Measurements from ENCODE around the gene LRIG3.
"Not testable (repeated sequence)": the region's sequence is repeated elsewhere in the genome, so short reads cannot be mapped to it uniquely, and the experiment has no call there.

LRIG3 gene

GRCh38 chr12:58920102-58920960, at the start of gene LRIG3:
TSS of gene LRIG3 (minus strand) at chr12:58920504. CDS start at chr12:58920235, 269 bp downstream.
- DNase-seq, result peak; percentile 2

- no peak for DNase-seq
Observed at GRCh38 chr12:58969237-58969636, 48.9 kb upstream of the LRIG3 start.

- DNase-seq, result no peak
Observed at GRCh38 chr12:58967561-58967960, 47.3 kb upstream of the LRIG3 start.

GRCh38 chr12:58966939-58967338, 46.6 kb upstream of the LRIG3 start:
- DNase-seq, result no peak

GRCh38 chr12:58965568-58965967, 45.3 kb upstream of the LRIG3 start:
- DNase-seq, result no peak

- DNase-seq, result no peak
Observed at GRCh38 chr12:58963844-58964243, 43.5 kb upstream of the LRIG3 start.

- no peak for DNase-seq
Observed at GRCh38 chr12:58961906-58962305, 41.6 kb upstream of the LRIG3 start.

GRCh38 chr12:58961166-58961565, 40.9 kb upstream of the LRIG3 start:
- no peak for DNase-seq

- DNase-seq, result no peak
Observed at GRCh38 chr12:58959639-58960300, 39.5 kb upstream of the LRIG3 start.

GRCh38 chr12:58957298-58957697, 37.0 kb upstream of the LRIG3 start:
- no peak for DNase-seq

- DNase-seq, result no peak
Observed at GRCh38 chr12:58955849-58956248, 35.5 kb upstream of the LRIG3 start.

- no peak for DNase-seq
Observed at GRCh38 chr12:58954002-58954401, 33.7 kb upstream of the LRIG3 start.

GRCh38 chr12:58950739-58951100, 30.4 kb upstream of the LRIG3 start:
- DNase-seq, result no peak

- not testable (repeated sequence) for DNase-seq
Observed at GRCh38 chr12:58949954-58950738, 29.8 kb upstream of the LRIG3 start.

- no peak for DNase-seq
Observed at GRCh38 chr12:58943079-58943478, 22.8 kb upstream of the LRIG3 start.

GRCh38 chr12:58942345-58942744, 22.0 kb upstream of the LRIG3 start:
- DNase-seq, result no peak

- no peak for DNase-seq
Observed at GRCh38 chr12:58939399-58940100, 19.2 kb upstream of the LRIG3 start.

GRCh38 chr12:58938440-58938839, 18.1 kb upstream of the LRIG3 start:
- no peak for DNase-seq

GRCh38 chr12:58934528-58934927, 14.2 kb upstream of the LRIG3 start:
- DNase-seq, result no peak

GRCh38 chr12:58932806-58933681, 12.7 kb upstream of the LRIG3 start:
- DNase-seq, result no peak

- no peak for DNase-seq
Observed at GRCh38 chr12:58931518-58931917, 11.2 kb upstream of the LRIG3 start.

GRCh38 chr12:58930770-58931324, 10.5 kb upstream of the LRIG3 start:
- DNase-seq, result no peak
